ENCODE results near the gene CTNNAL1. TPM values are rescaled to one million over a fixed set of nuclear protein-coding genes. Genes with fewer than 3 reads are reported as not detected.
A peak's percentile ranks its signal among the peaks of the same experiment; 100 is the strongest.

The CTNNAL1 gene
- total and polyA plus RNA-seq, 9 of the 15 experiments (the other 6 are each of a cell fraction or from before 2014, with no cell fraction given): 23.2 to 78.0 (median 46.7) TPM

- TF ChIP-seq MBD1 (CRISPR knock-in tag; IDR thresholded peaks at IDR 0.05) (no peak), PHB (CRISPR knock-in tag; IDR thresholded peaks at IDR 0.05) (no peak), MECOM (CRISPR knock-in tag; IDR thresholded peaks at IDR 0.05) (no peak), UBTF (IDR thresholded peaks at IDR 0.05; ENCODE audit: borderline replicate concordance in 1 of 2, low read depth in 2 of 2, low read length in 2 of 2) (peak; percentile 83 to 95; a peak in 1 of 4 replicates), ZNF121 (CRISPR knock-in tag; conservative IDR thresholded peaks at IDR 0.05) (no peak), MCM5 (IDR thresholded peaks at IDR 0.05; ENCODE audit: low read depth) (no peak), ZNF76 (CRISPR knock-in tag; IDR thresholded peaks at IDR 0.05; ENCODE audit: borderline replicate concordance) (no peak), ZNF133 (CRISPR knock-in tag; IDR thresholded peaks at IDR 0.05) (no peak), MED1 (CRISPR knock-in tag; IDR thresholded peaks at IDR 0.05; ENCODE audit: borderline replicate concordance) (no peak), BACH1 (tag; IDR thresholded peaks at IDR 0.05) (peak; percentile 17; the same call in 1 of the 2 replicates), PHTF2 (CRISPR knock-in tag; IDR thresholded peaks at IDR 0.05) (no peak), TEAD1 (CRISPR knock-in tag; IDR thresholded peaks at IDR 0.05) (peak; percentile 22 to 78; a peak in 2 of 4 replicates), ZNF668 (CRISPR knock-in tag; IDR thresholded peaks at IDR 0.05) (no peak), ZNF586 (CRISPR knock-in tag; conservative IDR thresholded peaks at IDR 0.05) (no peak), NFE2L1 (tag; IDR thresholded peaks at IDR 0.05; ENCODE audit: borderline replicate concordance, low read depth) (no peak), CTBP1 (IDR thresholded peaks at IDR 0.05; ENCODE audit: borderline replicate concordance) (peak; percentile 94), ZNF408 (CRISPR knock-in tag; IDR thresholded peaks at IDR 0.05; ENCODE audit: low read depth) (no peak), RB1 (IDR thresholded peaks at IDR 0.05; ENCODE audit: low read depth) (peak; percentile 92), FOXA1 (IDR thresholded peaks at IDR 0.05; ENCODE audit: borderline replicate concordance) (no peak), HOXB6 (CRISPR knock-in tag; IDR thresholded peaks at IDR 0.05; ENCODE audit: borderline replicate concordance) (no peak), ZNF224 (CRISPR knock-in tag; IDR thresholded peaks at IDR 0.05) (0 out of 2 replicates have a peak, but pooled peaks have one; percentile 63), FOXA3 (CRISPR knock-in tag; conservative IDR thresholded peaks at IDR 0.05 in 1 of 2, IDR thresholded peaks at IDR 0.05 in 1 of 2) (no peak), HMGN3 (IDR thresholded peaks at IDR 0.05; ENCODE audit: borderline replicate concordance, extremely low read depth, insufficient read length, low read depth, low read length) (peak; percentile 80), ZBTB17 (CRISPR knock-in tag; IDR thresholded peaks at IDR 0.05) (peak; percentile 56; the same call in 1 of the 2 replicates)
Observed at GRCh38 chr9:108933718-108934322, 79.5 kb downstream of the CTNNAL1 start, which contains the start of gene ELP1 (continued).
